Ascending aorta (tissue), 2 donors: ENCODE measurements around the gene ARHGEF6. TPM values are rescaled to one million over a fixed set of nuclear protein-coding genes. Genes with fewer than 3 reads are reported as not detected.

Experiments used
- DNase-seq, 2 donors: peaks; one replicate each; pipeline ENCODE4 v3.0.0-alpha.2; 2019; ENCODE audit warnings: low spot score in 2 of 2
- H3K27ac ChIP-seq, 2 donors: fragments of 200-600 bp; sonication (generic); one replicate each; pipeline ENCODE4 v1.5.1; 2016 to 2017; ENCODE audit warnings: mild to moderate bottlenecking in 1 of 2
- H3K27me3 ChIP-seq: fragments of 200-600 bp; sonication (generic); one replicate; pipeline ENCODE4 v1.5.1; 2017
- H3K36me3 ChIP-seq, 2 donors: fragments of 200-600 bp; sonication (generic); one replicate each; pipeline ENCODE4 v1.5.1; 2016
- H3K4me1 ChIP-seq, 2 donors: fragments of 200-600 bp; sonication (generic); one replicate each; pipeline ENCODE4 v1.5.1; 2016 to 2017; ENCODE audit warnings: mild to moderate bottlenecking in 1 of 2
- H3K4me3 ChIP-seq, 2 donors: fragments of 200-600 bp; sonication (generic); one replicate each; pipeline ENCODE4 v1.5.1; 2016 to 2017; ENCODE audit warnings: mild to moderate bottlenecking in 1 of 2
- H3K9me3 ChIP-seq, 2 donors: fragments of 200-600 bp; sonication (generic); one replicate each; pipeline ENCODE4 v1.5.1; 2016
- CTCF ChIP-seq, 3 experiments: fragments of 200-600 bp in 2 of 3; fragments of 450-650 bp in 1 of 3; sonication (generic) in 2 of 3; IDR thresholded peaks; one replicate each; pipeline ENCODE4 v1.5.1; 2016 to 2019; ENCODE audit warnings: antibody characterized with exemption in 3 of 3, mild to moderate bottlenecking in 1 of 3, moderate library complexity in 1 of 3
- intact Hi-C: fragments of 100-400 bp; cut with DNase I; formaldehyde crosslinking; loops from one replicate; pipeline ENCODE4 v1.15.1; 2023
- total RNA-seq: library from RNA; depleted of rRNA; stranded (reverse); fragments of >200 nt; gene quantifications from one replicate; pipeline ENCODE4 v1.1.0, GENCODE V29; 2016

Gene ARHGEF6
- total RNA-seq, 1 donor from 2014 or later: 17.6 TPM

- H3K9me3 ChIP-seq: no peaks in the 10 kb centered on the region
- no peaks in the 10 kb centered on the region for H3K27me3 ChIP-seq
- TF ChIP-seq CTCF (IDR thresholded peaks at IDR 0.05): no peak
- H3K4me1 ChIP-seq: no peaks in the 10 kb centered on the region
- H3K27ac ChIP-seq: peak overlapping the region in 1 of 2 donors; percentile 15
- intact Hi-C loops: no loop called here
- H3K36me3 ChIP-seq: no peaks in the 10 kb centered on the region
- no peak overlapping the region for H3K4me3 ChIP-seq
- no peak for DNase-seq
Measured at GRCh38 chrX:136747003-136747986, 33.4 kb downstream of the ARHGEF6 start.

DNA sequence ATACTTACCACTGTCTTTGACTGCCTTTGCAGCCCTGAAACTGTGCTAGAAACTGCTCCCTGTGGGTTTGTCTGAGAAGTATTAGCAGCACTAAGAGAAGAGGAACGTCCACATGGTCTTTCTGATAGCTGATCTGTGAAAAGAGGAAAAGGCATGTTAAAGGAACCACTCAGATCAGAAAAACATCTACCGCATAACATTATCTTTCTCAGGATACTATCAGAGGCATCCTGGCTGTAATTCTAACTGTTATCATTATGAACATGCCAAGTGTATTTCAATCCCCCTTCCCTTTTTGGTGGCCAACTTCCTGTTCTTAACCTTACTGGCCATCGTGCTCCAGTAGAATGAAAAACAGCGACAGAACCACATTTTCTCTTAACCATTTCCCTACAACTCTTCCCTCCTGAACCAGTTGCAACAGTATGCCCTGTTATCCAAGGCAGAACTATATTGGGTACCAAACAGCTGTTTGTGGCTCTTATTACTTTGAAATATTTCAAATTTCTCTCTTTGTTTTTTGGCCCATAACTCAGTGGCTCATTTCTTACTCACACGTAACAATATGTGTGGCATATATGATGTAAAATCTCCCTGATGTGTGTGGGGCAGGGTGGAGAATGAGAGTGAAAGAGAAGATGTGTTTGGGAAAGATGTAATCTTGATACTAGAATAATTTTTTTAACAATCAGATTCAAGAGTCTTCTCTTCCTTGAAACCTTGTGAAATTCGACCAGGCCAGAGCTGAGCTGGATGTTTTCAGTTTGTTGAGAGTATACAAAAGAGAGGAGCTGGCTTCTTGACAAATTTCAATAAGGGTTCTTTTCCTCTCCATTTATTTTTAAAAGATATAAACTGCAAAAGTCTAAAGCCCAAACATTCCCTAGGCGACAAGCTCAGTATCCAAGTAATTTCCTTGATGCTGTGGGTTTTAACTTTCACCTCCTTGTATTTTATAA, 35.2 kb downstream of the ARHGEF6 start:
- Histone ChIP-seq H3K4me3 (no peak overlapping the region), H3K36me3 (no peaks in the 10 kb centered on the region), H3K9me3 (no peaks in the 10 kb centered on the region), H3K27me3 (no peaks in the 10 kb centered on the region), H3K4me1 (no peaks in the 10 kb centered on the region), H3K27ac (peak overlapping the region; percentile 0 to 26)
- intact Hi-C loops: no loop called here
- no peak for TF ChIP-seq CTCF (IDR thresholded peaks at IDR 0.05)
- DNase-seq: no peak

DNA sequence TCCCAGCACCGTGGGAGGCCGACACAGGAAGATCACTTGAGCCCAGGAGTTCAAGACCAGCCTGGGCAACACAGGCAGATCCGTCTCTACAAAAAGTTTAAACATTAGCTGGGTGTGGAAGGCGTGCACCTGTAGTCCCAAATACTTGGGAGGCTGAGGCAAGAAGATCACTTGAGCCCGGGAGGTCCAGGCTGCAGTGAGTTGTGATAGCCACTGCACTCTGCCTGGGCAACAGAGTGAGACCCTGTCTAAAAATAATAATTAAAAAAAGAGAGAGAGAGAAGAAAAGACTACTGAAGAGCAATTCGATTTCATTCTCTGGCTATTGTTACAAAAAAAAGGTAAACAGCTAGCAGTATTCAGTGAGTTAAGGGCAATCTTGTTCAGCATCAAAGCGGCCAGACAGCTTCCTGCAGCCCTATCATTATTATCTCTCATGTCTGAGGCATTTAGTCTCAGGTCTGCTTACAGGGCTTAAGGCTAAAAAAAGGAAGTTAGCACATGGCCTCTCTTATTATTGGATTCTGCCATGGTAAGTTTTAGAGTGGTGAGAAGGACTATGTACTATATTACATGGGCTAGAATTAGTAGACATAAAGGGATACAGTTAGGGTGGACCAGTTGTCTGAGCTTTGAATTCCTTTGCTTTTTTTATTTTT, 37.9 kb downstream of the ARHGEF6 start:
- intact Hi-C loops: no loop called here
- H3K36me3 ChIP-seq: no peaks in the 10 kb centered on the region
- H3K27me3 ChIP-seq: no peaks in the 10 kb centered on the region
- H3K4me1 ChIP-seq: no peaks in the 10 kb centered on the region
- H3K4me3 ChIP-seq: no peak overlapping the region
- no peak for DNase-seq
- no peaks in the 10 kb centered on the region for H3K9me3 ChIP-seq
- H3K27ac ChIP-seq: no peak overlapping the region
- no peak for TF ChIP-seq CTCF (IDR thresholded peaks at IDR 0.05)

DNA sequence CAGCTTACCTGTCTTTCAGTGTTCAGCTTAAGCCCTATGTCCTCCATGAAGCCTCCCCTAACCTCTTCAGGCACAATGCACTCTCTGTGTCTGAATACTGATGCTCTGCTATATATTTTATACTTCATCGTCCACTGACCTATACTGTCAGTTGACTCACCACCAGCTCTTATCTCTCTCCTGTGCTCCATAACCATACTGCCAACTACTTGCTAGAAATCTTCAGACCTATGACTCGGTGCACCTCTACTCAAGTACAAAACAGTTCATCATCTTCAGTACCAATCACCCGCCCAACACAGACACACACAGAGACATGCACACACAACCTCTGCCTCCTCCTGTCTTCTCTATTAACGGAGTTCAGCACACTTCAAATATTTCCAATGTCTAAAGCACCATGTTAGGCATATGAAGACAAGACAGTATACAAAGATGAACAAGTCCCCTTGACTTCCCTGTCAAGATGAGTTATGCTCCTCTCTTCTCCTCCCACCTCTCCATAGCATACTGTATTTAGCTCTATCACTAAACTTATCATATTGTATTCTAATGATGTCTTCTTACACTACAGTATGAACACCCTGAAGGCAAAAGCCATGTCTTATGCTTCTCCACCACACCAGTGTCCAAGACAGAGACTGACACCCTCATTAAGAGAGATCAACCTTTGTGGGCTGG, 42.5 kb downstream of the ARHGEF6 start:
- H3K27me3 ChIP-seq: no peaks in the 10 kb centered on the region
- H3K27ac ChIP-seq: no peak overlapping the region
- TF ChIP-seq CTCF (IDR thresholded peaks at IDR 0.05): no peak
- no peak for DNase-seq
- no peaks in the 10 kb centered on the region for H3K36me3 ChIP-seq
- H3K4me1 ChIP-seq: no peaks in the 10 kb centered on the region
- intact Hi-C loops: no loop called here
- H3K4me3 ChIP-seq: no peak overlapping the region
- H3K9me3 ChIP-seq: no peaks in the 10 kb centered on the region

- Histone ChIP-seq H3K27me3 (no peaks in the 10 kb centered on the region), H3K4me1 (no peaks in the 10 kb centered on the region), H3K36me3 (no peaks in the 10 kb centered on the region), H3K9me3 (no peaks in the 10 kb centered on the region), H3K27ac (no peak overlapping the region), H3K4me3 (no peak overlapping the region)
- intact Hi-C loops: no loop called here
- no peak for TF ChIP-seq CTCF (IDR thresholded peaks at IDR 0.05)
- DNase-seq: no peak
Measured at GRCh38 chrX:136736690-136737089, 44.0 kb downstream of the ARHGEF6 start.
